Keratinocyte (primary cell): ENCODE results near the gene UHMK1. TPM values are rescaled to one million over a fixed set of nuclear protein-coding genes. Genes with fewer than 3 reads are reported as not detected.

Experiments
- DNase-seq: peaks from one replicate; pipeline ENCODE4 v3.0.0-alpha.2; 2011; ENCODE audit warnings: low read depth, missing footprints, low spot score
- FAIRE-seq: peaks from 2 replicates; lab custom pipeline; 2011; peaks lifted over from hg19 to GRCh38; lab: Jason Lieb, UNC
- H2AFZ ChIP-seq: 2 replicates; pipeline ENCODE4 v1.6.0; 2012; ENCODE audit warnings: low read length, control low read depth, inconsistent platforms; ENCODE audit not compliant: control insufficient read depth
- H3K27ac ChIP-seq: 2 replicates; pipeline ENCODE4 v1.5.1; 2011; ENCODE audit warnings: low read length; ENCODE audit not compliant: control insufficient read depth, insufficient read depth
- H3K27me3 ChIP-seq: 3 replicates; pipeline ENCODE4 v1.6.0; 2011; ENCODE audit warnings: low read length; ENCODE audit not compliant: control insufficient read depth, insufficient read depth; ENCODE audit errors: extremely low read depth
- H3K36me3 ChIP-seq, 2 experiments: 2 replicates in 1 of 2; 3 replicates in 1 of 2; pipeline ENCODE4 v1.5.1; 2011; ENCODE audit warnings: low read length in 2 of 2, mild to moderate bottlenecking in 1 of 2; ENCODE audit not compliant: control insufficient read depth in 2 of 2, insufficient read depth in 2 of 2; ENCODE audit errors: extremely low read depth in 1 of 2
- H3K4me1 ChIP-seq: 3 replicates; pipeline ENCODE4 v1.5.1; 2011; ENCODE audit warnings: low read length; ENCODE audit not compliant: control insufficient read depth, insufficient read depth; ENCODE audit errors: extremely low read depth
- H3K4me2 ChIP-seq: 3 replicates; pipeline ENCODE4 v1.6.0; 2011; ENCODE audit warnings: low read depth, low read length; ENCODE audit not compliant: control insufficient read depth, insufficient read depth; ENCODE audit errors: extremely low read depth
- H3K4me3 ChIP-seq, 3 experiments: fragments of 200-600 bp in 1 of 3; sonication (generic) in 1 of 3; 2 replicates in 2 of 3; 3 replicates in 1 of 3; pipeline ENCODE4 v1.5.1; 2011 to 2016; ENCODE audit warnings: low read length in 3 of 3, mild to moderate bottlenecking in 3 of 3, control low read depth in 2 of 3, inconsistent platforms in 1 of 3, low read depth in 1 of 3, mixed read lengths in 1 of 3, mixed run types in 1 of 3, moderate library complexity in 1 of 3; ENCODE audit not compliant: control insufficient read depth in 2 of 3, insufficient read depth in 2 of 3; ENCODE audit errors: extremely low read depth in 1 of 3
- H3K79me2 ChIP-seq: 2 replicates; pipeline ENCODE4 v1.6.0; 2012; ENCODE audit warnings: low read length; ENCODE audit not compliant: control insufficient read depth, insufficient read depth
- H3K9ac ChIP-seq: 3 replicates; pipeline ENCODE4 v1.6.0; 2011; ENCODE audit warnings: low read length; ENCODE audit not compliant: control insufficient read depth, insufficient read depth; ENCODE audit errors: extremely low read depth
- H3K9me1 ChIP-seq: 3 replicates; pipeline ENCODE4 v1.6.0; 2011; ENCODE audit warnings: low read length; ENCODE audit not compliant: control insufficient read depth, insufficient read depth; ENCODE audit errors: extremely low read depth
- H3K9me3 ChIP-seq: 2 replicates; pipeline ENCODE4 v1.5.1; 2012; ENCODE audit warnings: low read depth, low read length; ENCODE audit not compliant: control insufficient read depth
- H4K20me1 ChIP-seq: 3 replicates; pipeline ENCODE4 v1.6.0; 2011; ENCODE audit warnings: low read length; ENCODE audit not compliant: control insufficient read depth, insufficient read depth; ENCODE audit errors: extremely low read depth
- CTCF ChIP-seq, 3 experiments: IDR thresholded peaks in 1 of 3; conservative IDR thresholded peaks in 1 of 3; optimal IDR thresholded peaks in 1 of 3; 2 replicates in 2 of 3; 3 replicates in 1 of 3; pipeline versions ENCODE3 to v1.5.1; 2011; ENCODE audit warnings: low read length in 3 of 3, mild to moderate bottlenecking in 3 of 3, moderate library complexity in 2 of 3, control low read depth in 1 of 3, inconsistent platforms in 1 of 3; ENCODE audit not compliant: insufficient read depth in 2 of 3; ENCODE audit errors: extremely low read depth in 1 of 3
- EZH2 ChIP-seq: IDR thresholded peaks from one replicate; pipeline ENCODE4 v1.6.1; 2012; ENCODE audit warnings: inconsistent platforms, mild to moderate bottlenecking, low read length, moderate library complexity
- dilution Hi-C: fragments of 300-500 bp; cut with MboI; formaldehyde crosslinking; loops from one replicate; pipeline ENCODE4 v1.7.0; 2020; ENCODE audit warnings: low sequenced_read_pairs; ENCODE audit not compliant: extremely low pct_ligation_motif_present
- polyA plus RNA-seq, 5 experiments: library from polyadenylated mRNA; depleted of rRNA in 3 of 5; stranded (reverse) in 3 of 5; stranded (forward) in 1 of 5; unstranded in 1 of 5; fragments of >200 nt; gene quantifications; 1 replicate in 1 of 5; 2 replicates in 3 of 5; 3 replicates in 1 of 5; pipeline versions ENCODE4 v1.2.1 to v1.2.3, GENCODE V29; 2011 to 2012; ENCODE audit warnings: missing spikeins in 2 of 5, low read depth in 1 of 5, low replicate concordance in 1 of 5

The UHMK1 gene
- polyA plus RNA-seq, 1 donor (not counting 4 experiments of a cell fraction or from before 2014, with no cell fraction given) = 45.1 TPM

- no peak for FAIRE-seq
- TF ChIP-seq EZH2 = no peak
- Histone ChIP-seq H3K36me3 (no peaks in the 10 kb centered on the region), H3K27me3 (no peaks in the 10 kb centered on the region), H3K4me3 (no peak overlapping the region), H3K9me3 (no peaks in the 10 kb centered on the region), H3K79me2 (no peaks in the 10 kb centered on the region), H3K27ac (no peak overlapping the region), H2AFZ (peak overlapping the region; percentile 58), H3K4me1 (peaks cover 46% of the 10 kb centered on the region), H4K20me1 (no peaks in the 10 kb centered on the region), H3K9me1 (no peaks in the 10 kb centered on the region), H3K4me2 (no peak overlapping the region), H3K9ac (no peak overlapping the region)
- dilution Hi-C loops = no loop called here
- no peak for DNase-seq
Observed at GRCh38 chr1:162537216-162537615, 39.6 kb downstream of the UHMK1 start.

GRCh38 chr1:162538815-162539431 lies 41.3 kb downstream of the UHMK1 start:
- H4K20me1 ChIP-seq = no peaks in the 10 kb centered on the region
- peak overlapping the region; percentile 33 for H3K9ac ChIP-seq
- no peaks in the 10 kb centered on the region for H3K9me1 ChIP-seq
- H3K4me3 ChIP-seq = peak overlapping the region in 1 of 3 experiments; percentile 40
- no peaks in the 10 kb centered on the region for H3K36me3 ChIP-seq
- TF ChIP-seq EZH2 = no peak
- no peak for TF ChIP-seq CTCF (optimal IDR thresholded peaks at IDR 0.05 in 1 of 3, IDR thresholded peaks at IDR 0.05 in 1 of 3, conservative IDR thresholded peaks at IDR 0.05 in 1 of 3; ENCODE audit: extremely low read depth in 1 of 3, insufficient read depth in 2 of 3, low read length in 3 of 3)
- H3K4me1 ChIP-seq = peaks cover 49% of the 10 kb centered on the region
- DNase-seq (peak; percentile 76), FAIRE-seq (peak; percentile 79)
- H3K27me3 ChIP-seq = no peaks in the 10 kb centered on the region
- no peak overlapping the region for H2AFZ ChIP-seq
- no peaks in the 10 kb centered on the region for H3K79me2 ChIP-seq
- peak overlapping the region; percentile 82 for H3K4me2 ChIP-seq
- H3K9me3 ChIP-seq = no peaks in the 10 kb centered on the region
- H3K27ac ChIP-seq = peak overlapping the region; percentile 89
- dilution Hi-C loops = no loop called here
